NT2/D1 (cell line): Measurements from ENCODE around the gene CD9.

Source experiments
- SUZ12 ChIP-seq: IDR thresholded peaks from 2 replicates; pipeline ENCODE4 v1.6.1; 2011; ENCODE audit not compliant: insufficient read length, insufficient read depth; ENCODE audit errors: extremely low read depth
- ZNF274 ChIP-seq: IDR thresholded peaks from 2 replicates; pipeline ENCODE4 v1.6.1; 2011; ENCODE audit warnings: mild to moderate bottlenecking, low read depth, low read length

- no peak for TF ChIP-seq SUZ12
- TF ChIP-seq ZNF274: no peak
Measured at GRCh38 chr12:6273541-6274230, 73.5 kb downstream of the CD9 start.
